HG03571 (cell line): Measurements from ENCODE around the gene OR12D1.
"Not testable (repeated sequence)": the region's sequence is repeated elsewhere in the genome, so short reads cannot be mapped to it uniquely, and the experiment has no call there.

ENCODE experiments used
- ATAC-seq: cut with Tn5 transposase; IDR thresholded peaks from one replicate; pipeline ENCODE4 v1.9.1; 2021; ENCODE audit not compliant: unreplicated experiment

The OR12D1 gene

GRCh38 chr6:29414588-29414987 is at the start of gene OR12D1:
Gene OR12D1 (plus strand): TSS chr6:29414928.
- no peak for ATAC-seq

DNA sequence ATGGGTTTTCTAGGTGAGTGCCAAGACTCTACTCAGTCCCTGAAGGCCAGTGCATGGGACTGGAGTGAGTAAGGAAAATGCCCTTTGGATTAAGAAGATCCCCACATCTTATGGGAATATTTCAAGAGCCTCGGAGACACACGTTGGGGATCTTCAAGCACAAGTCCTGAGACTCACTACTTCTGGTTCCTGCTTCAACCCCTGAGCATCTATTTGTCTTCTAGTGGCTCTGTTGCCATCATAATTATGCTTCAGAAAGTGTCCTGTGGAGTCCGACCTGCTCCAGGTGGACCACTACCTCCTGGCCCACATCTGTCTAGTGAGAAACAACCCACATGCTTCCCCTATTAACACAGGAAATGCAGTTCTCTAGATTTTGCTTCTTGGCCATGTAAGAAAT is 46.0 kb upstream of the OR12D1 start, which contains the start of gene OR5V1:
Gene OR5V1, minus strand, starts transcription at position 101 of the 400 bp plus-strand sequence. CDS start 12,670 bp downstream, outside the sequence.
- ATAC-seq = no peak

GRCh38 chr6:29375191-29375590 is 39.5 kb upstream of the OR12D1 start, which contains the start of gene OR12D3:
Gene OR12D3 (minus strand): TSS chr6:29375291. CDS start chr6:29375287, 4 bp downstream.
- ATAC-seq = no peak

GRCh38 chr6:29376003-29376402 is 38.7 kb upstream of the OR12D1 start:
- ATAC-seq = no peak

DNA sequence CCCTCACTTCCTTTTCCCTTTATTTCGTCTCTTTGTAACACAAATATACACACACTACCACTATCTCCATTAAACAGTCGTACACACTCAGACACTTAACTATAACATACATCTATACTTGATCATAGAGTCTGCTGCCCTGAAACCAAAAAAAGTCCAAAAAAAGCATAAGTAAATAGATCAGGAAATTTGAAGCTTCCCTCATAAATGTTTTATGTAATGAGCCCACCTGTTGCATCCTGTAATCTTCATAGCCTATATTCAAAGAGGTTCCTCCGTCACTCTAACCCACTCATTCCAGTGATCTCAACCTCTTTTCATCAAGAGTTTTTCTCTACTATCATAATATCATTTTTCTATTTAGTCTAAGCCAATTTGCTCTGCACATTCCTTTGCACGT is 26.2 kb upstream of the OR12D1 start:
- no peak for ATAC-seq

- no peak for ATAC-seq
Observed at GRCh38 chr6:29395331-29395730, 19.4 kb upstream of the OR12D1 start, which contains the start of gene OR12D2. Gene OR12D2 (plus strand): TSS chr6:29395631. CDS start chr6:29396700, 1,069 bp downstream.

DNA sequence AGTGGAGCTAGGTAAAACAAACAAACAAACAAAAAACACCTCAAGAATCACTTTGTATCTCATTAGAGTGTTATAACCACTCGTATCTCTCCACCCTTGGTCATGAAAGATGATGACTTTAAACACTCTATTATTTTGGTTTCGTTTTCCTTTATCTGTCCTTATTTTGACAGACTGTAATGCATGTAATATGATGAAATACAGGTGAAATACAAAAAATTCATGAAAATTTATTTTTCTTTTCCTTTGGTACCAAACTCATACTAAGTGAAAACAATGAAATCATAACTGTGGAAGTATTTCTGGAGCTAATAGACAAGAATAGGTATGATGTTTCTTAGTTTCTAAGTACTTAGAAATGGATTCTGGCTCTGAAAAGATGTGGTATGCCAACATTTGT is 15.2 kb upstream of the OR12D1 start:
- ATAC-seq = no peak

DNA sequence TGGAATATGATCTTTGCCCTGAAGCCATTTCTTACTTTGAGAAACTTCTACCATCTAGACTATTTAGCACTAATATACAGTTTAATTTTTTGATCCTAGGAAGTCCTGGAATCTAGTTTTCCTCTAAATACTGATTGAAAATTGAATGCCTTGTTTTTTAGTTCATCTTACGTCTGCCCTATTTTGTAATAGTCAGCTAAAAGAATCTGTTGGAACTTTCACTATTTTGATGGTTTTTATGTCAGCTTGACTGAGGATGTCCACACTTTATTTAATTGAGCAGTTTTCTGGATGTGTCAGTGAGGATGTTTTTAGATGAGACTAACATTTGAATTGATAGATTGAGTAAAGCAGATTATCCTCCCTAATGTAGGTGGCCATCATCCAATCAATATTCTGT is 10.9 kb upstream of the OR12D1 start:
- ATAC-seq = no peak

- no peak for ATAC-seq
Observed at GRCh38 chr6:29419516-29419915, 4.8 kb downstream of the OR12D1 start.

DNA sequence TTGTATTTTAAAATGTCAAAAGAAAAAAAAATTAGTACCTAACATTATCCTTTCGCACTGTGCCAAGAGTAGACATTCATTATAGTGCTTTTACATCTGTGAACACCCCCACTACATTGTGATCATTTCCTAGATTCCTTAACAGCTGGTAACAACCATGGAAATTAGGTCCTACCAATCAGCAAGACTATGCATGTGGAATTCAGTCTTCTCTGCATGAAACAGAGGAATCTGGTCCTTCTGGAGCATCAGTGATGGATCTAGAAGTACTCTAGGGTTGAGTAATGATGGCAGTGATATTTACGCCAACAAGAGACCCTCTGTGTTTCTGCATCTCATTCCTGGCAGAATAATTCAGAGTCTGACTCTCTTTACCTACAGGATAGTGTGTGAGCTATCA is 9.4 kb downstream of the OR12D1 start:
- no peak for ATAC-seq

DNA sequence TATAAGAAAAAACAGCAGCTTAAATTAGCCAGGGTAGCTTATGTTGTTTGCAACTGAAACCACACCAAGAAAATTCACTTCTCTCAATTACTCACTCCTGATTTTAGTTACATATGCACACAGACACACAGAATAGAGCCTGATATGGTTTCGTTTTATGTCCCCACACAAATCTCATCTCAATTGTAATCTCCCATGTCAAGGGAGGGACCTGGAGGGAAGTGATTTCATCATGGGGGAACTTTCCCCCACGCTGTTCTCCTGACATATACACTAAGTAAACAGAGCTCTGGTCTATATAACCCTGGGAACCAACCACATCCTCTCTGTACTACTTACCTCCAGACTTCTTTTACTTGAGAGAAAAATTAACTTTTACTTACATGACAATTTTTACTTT is 9.8 kb downstream of the OR12D1 start:
- ATAC-seq = no peak

GRCh38 chr6:29425075-29425474 is 10.3 kb downstream of the OR12D1 start:
- ATAC-seq = no peak

DNA sequence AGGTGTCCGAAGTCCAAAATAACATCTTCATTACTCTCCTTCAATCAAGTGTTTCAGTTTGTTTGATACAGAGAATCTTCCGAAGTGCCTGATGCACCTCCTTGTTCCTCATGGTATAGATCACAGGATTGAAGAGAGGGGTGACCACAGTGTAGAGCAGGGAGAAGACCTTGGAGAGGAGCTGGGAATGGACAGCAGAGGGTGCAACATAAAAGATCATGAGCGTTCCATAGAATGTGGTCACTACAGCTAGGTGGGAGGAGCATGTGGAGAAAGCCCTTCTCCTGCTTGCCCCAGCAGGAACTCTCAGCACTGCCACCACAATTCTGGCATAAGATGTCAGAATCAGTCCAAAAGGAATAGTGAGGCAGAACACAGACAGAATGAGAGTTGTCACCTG is 11.9 kb downstream of the OR12D1 start:
- ATAC-seq = no peak

GRCh38 chr6:29436730-29437129 is 22.0 kb downstream of the OR12D1 start:
- not testable (repeated sequence) for ATAC-seq

- no peak for ATAC-seq
Observed at GRCh38 chr6:29439006-29439405, 24.3 kb downstream of the OR12D1 start, which contains the start of gene OR10C1. Gene OR10C1 (plus strand): TSS chr6:29439306. CDS start chr6:29440016, 710 bp downstream.

DNA sequence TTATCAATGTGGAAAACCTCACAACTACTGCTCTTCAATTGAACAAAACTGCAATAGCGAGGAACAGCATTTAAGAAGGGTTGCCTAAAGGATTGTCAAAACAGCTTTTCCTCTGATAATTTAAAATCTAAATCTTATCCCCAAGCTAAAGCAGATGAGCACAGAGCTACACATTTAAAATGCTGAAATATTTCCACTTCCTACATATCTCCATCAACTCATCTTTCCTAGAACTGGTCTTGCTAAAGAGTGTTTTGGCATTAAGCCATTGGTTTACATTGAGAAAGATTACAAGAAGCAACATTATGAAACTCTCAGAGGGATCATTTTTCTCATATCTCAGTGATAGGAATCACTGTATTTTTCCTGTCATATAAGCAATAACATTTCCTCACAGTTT is 28.0 kb downstream of the OR12D1 start:
- ATAC-seq = no peak

- not testable (repeated sequence) for ATAC-seq
Observed at GRCh38 chr6:29444031-29444430, 29.3 kb downstream of the OR12D1 start.

GRCh38 chr6:29447670-29448069 is 32.9 kb downstream of the OR12D1 start:
- no peak for ATAC-seq

DNA sequence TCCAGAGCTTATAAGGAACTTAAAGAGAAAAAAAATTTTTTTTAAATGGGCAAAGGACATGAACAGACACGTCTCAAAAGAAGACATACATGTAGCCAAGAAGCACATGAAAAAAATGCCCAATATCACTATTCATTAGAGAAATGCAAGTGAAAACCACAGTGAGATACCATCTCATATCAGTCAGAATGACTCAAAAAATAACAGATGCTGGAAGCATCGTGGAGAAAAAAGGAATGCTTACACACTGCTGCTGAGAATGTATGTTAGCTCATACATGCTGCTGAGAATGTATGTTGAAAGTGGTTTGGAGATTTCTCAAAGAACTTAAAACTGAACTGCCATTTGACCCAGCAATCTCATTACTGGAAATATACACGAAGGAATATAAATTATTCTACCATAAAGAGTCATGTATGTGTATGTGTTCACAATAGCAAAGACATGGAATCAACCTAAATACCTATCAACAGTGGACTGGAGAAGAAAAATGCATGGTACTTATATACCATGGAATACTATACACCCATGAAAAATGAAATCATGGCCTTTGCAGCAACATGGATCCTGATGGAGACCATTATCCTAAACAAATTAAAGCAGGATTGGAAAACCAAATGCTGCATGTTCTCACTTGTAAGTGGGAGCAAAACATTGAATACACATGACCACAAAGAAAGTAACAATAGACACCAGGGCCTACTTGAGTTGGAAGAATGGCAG is 36.9 kb downstream of the OR12D1 start:
- ATAC-seq = no peak

- no peak for ATAC-seq
Observed at GRCh38 chr6:29456971-29457370, 42.2 kb downstream of the OR12D1 start, which contains the start of the genes OR11A1 and OR2H1. Gene OR11A1 (minus strand): TSS chr6:29457071. CDS start chr6:29427641, 29,430 bp downstream. Gene OR2H1 (plus strand): TSS chr6:29457155. CDS start chr6:29461770, 4,615 bp downstream.

DNA sequence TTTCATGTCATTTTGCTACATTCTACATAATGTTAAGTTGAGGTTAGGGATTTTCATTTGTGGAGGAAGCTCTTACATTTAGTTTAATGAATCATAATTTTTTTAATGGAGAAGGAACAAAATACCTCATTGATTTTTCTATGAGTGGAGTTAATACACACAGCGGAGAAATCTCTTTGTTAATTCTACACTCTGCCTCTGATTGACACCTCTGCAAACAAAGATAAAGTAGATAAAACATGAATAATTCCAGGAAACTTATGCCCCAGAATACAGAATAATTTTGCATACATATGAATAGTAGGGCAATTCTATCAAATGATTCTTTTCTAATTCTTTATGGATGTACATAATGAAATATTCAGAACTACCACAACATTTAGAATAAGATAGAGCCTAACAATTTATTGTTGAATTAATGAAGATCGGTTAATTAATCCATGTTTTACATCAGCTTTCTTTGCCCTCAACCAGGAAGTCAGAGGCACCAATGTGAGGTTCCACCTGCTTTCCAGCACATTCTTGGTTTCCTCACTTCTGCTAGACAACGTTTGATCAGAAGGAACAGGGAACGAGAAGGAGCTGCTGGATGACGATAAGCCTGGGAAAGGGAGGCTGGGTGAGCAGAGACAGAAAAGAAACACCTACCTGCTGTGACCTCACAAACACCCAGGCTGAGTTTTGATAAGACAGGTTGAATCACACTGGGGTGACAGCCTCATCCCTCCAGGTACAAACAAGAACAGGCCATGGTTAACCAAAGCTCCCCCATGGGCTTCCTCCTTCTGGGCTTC is 46.5 kb downstream of the OR12D1 start:
- no peak for ATAC-seq

GRCh38 chr6:29462022-29462421 is 47.3 kb downstream of the OR12D1 start:
- no peak for ATAC-seq
